Kidney (tissue), 14 donors: ENCODE data around the gene C1QL1. TPM values are rescaled to one million over a fixed set of nuclear protein-coding genes. Genes with fewer than 3 reads are reported as not detected.

Experiments
- DNase-seq, 5 donors: peaks; one replicate each; pipeline ENCODE4 v3.0.0-alpha.2; 2013 to 2020
- FAIRE-seq: peaks from 2 replicates; lab custom pipeline; 2012; peaks lifted over from hg19 to GRCh38; lab: Jason Lieb, UNC
- H3K27ac ChIP-seq, 2 donors: one replicate each; pipeline ENCODE4 v1.7.0; 2013; ENCODE audit warnings: low read depth in 2 of 2, low read length in 2 of 2, inconsistent platforms in 1 of 2
- H3K27me3 ChIP-seq: one replicate; pipeline ENCODE4 v1.7.1; 2013; ENCODE audit warnings: low read length, inconsistent platforms; ENCODE audit not compliant: control insufficient read depth, insufficient read depth
- H3K36me3 ChIP-seq, 3 donors: one replicate each; pipeline versions ENCODE4 v1.7.0 to v1.7.1; 2013; ENCODE audit warnings: low read length in 3 of 3, control low read depth in 1 of 3, inconsistent platforms in 1 of 3; ENCODE audit not compliant: insufficient read depth in 3 of 3, control insufficient read depth in 2 of 3
- H3K4me1 ChIP-seq, 3 donors: one replicate each; pipeline versions ENCODE4 v1.7.0 to v1.7.1; 2013; ENCODE audit warnings: low read length in 3 of 3, inconsistent platforms in 1 of 3, low read depth in 1 of 3; ENCODE audit not compliant: control insufficient read depth in 2 of 3, insufficient read depth in 2 of 3
- H3K4me3 ChIP-seq, 3 donors: one replicate each; pipeline versions ENCODE4 v1.7.0 to v1.8.1; 2013; ENCODE audit warnings: low read length in 3 of 3, control low read depth in 1 of 3, inconsistent platforms in 1 of 3
- H3K9ac ChIP-seq, 3 donors: one replicate each; pipeline versions ENCODE4 v1.7.0 to v1.7.1; 2013; ENCODE audit warnings: low read length in 3 of 3, control low read depth in 1 of 3, inconsistent platforms in 1 of 3
- H3K9me3 ChIP-seq, 3 donors: one replicate each; pipeline versions ENCODE4 v1.7.0 to v1.7.1; 2013; ENCODE audit warnings: low read length in 3 of 3, control low read depth in 1 of 3, inconsistent platforms in 1 of 3; ENCODE audit not compliant: control insufficient read depth in 2 of 3, insufficient read depth in 1 of 3
- intact Hi-C: fragments of 100-400 bp; cut with DNase I; formaldehyde crosslinking; loops from one replicate; pipeline ENCODE4 v1.11.1; 2022
- polyA plus RNA-seq: library from polyadenylated mRNA; stranded (reverse); fragments of 350-450 nt; fragmentation: Illumina TruSeq; extraction: RNeasy Lipid Tissue Mini Kit (QIAGEN cat#74804); gene quantifications from one replicate; pipeline ENCODE4 v1.2.3, GENCODE V29; 2014; ENCODE audit warnings: low read depth, low replicate concordance; ENCODE audit not compliant: insufficient read depth
- total RNA-seq: library from RNA; stranded (reverse); fragmentation: NEBNext Ultra II Directional; extraction: Animal tissue kit (Norgen Biotek cat#: 25700); gene quantifications from one replicate; pipeline ENCODE4 v1.2.1, GENCODE V29; 2021
- TF ChIP-seq, protein P1 (sequence below): IDR thresholded peaks from 3 replicates; pipeline ENCODE4 v1.5.1; 2012; ENCODE audit warnings: mild to moderate bottlenecking, moderate library complexity, borderline replicate concordance; ENCODE audit not compliant: insufficient read depth; ENCODE audit errors: extremely low read depth
- donor health status: control.
- donor health status: control.
- donor health status: control.
- donor health status: control.
- donor health status: control.
- donor health status: DM: yes; HTN: yes; CAD: no.
- donor health status: Normal renal cell carcinoma (clear cell type).

C1QL1 gene
- total and polyA plus RNA-seq, 2 donors from 2014 or later = 0.76 to 25.4 TPM

DNA sequence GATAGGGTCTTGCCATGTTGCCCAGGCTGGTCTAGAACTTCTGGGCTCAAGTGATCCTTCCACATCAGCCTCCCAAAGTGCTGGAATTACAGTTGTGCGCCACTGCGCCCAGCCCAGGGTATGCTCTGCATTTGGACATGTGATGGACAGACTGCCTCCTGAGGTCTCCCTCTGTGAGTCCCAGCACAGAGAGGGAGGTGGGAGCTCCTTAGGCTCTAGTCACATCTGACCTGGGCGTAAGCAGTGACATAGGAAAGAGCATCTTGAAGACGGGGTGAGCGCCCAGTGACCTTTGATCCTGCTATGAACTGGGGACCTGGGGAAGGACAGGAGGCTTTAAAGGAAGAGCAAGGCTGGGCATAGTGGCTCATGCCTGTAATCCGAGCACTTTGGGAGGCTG lies 50.6 kb downstream of the C1QL1 start:
- TF ChIP-seq, protein P1, sequence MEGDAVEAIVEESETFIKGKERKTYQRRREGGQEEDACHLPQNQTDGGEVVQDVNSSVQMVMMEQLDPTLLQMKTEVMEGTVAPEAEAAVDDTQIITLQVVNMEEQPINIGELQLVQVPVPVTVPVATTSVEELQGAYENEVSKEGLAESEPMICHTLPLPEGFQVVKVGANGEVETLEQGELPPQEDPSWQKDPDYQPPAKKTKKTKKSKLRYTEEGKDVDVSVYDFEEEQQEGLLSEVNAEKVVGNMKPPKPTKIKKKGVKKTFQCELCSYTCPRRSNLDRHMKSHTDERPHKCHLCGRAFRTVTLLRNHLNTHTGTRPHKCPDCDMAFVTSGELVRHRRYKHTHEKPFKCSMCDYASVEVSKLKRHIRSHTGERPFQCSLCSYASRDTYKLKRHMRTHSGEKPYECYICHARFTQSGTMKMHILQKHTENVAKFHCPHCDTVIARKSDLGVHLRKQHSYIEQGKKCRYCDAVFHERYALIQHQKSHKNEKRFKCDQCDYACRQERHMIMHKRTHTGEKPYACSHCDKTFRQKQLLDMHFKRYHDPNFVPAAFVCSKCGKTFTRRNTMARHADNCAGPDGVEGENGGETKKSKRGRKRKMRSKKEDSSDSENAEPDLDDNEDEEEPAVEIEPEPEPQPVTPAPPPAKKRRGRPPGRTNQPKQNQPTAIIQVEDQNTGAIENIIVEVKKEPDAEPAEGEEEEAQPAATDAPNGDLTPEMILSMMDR = no peak
- Histone ChIP-seq H3K4me1 (no peaks in the 10 kb centered on the region), H3K27me3 (no peaks in the 10 kb centered on the region), H3K9me3 (no peaks in the 10 kb centered on the region), H3K9ac (no peak overlapping the region), H3K4me3 (no peak overlapping the region), H3K27ac (no peak overlapping the region), H3K36me3 (no peaks in the 10 kb centered on the region)
- intact Hi-C loops = loop anchor here (5.0 kb wide), 1 partner anchor 105 kb away; no protein-coding TSS in a partner anchor
- FAIRE-seq (no peak), DNase-seq (peak in 2 of 5 donors; percentile 22 to 24)

DNA sequence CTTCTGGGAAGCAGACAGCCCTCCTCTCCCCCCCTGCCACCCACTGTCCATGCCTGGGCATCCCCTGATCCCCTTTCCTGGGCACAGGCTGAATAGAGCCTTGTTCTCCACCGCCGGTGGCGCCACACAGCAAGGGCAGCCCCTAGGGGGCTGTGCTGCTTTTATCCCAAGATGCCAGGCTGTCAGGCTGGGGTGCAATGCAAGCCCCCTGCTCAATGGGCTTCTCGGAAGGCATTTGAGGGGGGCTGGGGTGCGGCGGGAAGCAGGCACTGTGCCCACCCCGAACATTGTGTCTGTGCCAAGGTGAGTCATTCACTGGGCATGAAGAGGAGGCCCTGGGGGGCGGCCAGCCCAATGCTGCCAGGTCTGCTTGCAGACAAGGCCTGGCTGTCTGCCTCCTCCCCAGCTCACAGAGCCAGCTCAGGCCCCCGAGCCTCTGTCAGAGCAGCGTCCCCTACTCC lies 51.3 kb downstream of the C1QL1 start:
- Histone ChIP-seq H3K36me3 (no peaks in the 10 kb centered on the region), H3K9ac (no peak overlapping the region), H3K27me3 (no peaks in the 10 kb centered on the region), H3K4me1 (no peaks in the 10 kb centered on the region), H3K9me3 (no peaks in the 10 kb centered on the region), H3K27ac (no peak overlapping the region), H3K4me3 (no peak overlapping the region)
- intact Hi-C loops = loop anchor here (5.0 kb wide), 1 partner anchor 105 kb away; no protein-coding TSS in a partner anchor
- DNase-seq (peak in 2 of 5 donors; percentile 39 to 92), FAIRE-seq (no peak)
- TF ChIP-seq, protein P1 = no peak

DNA sequence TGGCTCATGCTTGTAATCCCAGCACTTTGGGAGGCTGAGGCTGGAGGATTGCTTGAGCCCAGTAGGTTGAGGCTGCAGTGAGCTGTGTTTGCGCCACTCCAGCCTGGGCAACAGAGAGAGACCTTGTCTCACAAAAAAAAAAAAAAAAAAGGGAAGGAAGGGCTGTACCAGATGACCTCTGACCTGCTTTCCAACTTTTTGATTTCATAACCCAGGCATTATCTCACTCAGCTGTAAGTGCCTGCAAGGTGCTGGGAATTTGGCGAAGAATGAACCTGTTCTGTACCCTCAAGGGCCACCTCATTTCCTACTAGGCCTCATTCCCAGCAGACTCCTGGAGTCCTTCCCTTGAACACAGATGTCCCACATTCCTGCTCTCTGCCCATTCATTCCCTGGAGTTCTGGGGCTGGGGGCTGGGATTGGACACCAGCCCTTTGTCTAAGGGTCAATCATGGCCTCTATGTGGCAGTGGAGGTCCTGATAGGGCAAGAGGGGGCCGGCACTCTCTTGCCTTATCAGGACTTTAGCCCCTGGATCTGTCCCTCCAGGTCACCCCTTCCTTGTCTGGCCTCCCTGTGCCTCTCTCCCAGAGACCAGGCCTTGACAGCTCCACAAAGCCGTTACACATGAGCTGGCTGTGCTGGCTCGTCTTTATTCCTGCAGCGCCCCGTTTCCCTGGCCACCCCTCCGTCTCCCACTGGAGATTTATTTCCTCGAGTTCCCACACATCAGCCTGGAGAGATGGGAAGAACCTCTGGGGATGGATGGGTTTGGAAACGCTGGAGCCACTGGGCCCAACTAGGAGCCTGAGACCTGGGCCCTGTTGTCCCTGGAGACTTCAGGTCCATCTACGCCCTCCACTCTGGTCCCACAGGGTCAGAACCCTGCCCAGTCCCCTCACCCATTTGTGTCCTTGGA lies 52.0 kb downstream of the C1QL1 start:
- Histone ChIP-seq H3K4me3 (no peak overlapping the region), H3K27me3 (no peaks in the 10 kb centered on the region), H3K9ac (no peak overlapping the region), H3K36me3 (no peaks in the 10 kb centered on the region), H3K4me1 (peaks cover 0 to 5% (median 0%) of the 10 kb centered on the region in 3 donors), H3K9me3 (no peaks in the 10 kb centered on the region), H3K27ac (no peak overlapping the region)
- peak in 1 of 5 donors; percentile 41 for DNase-seq
- intact Hi-C loops = loop anchor here (5.0 kb wide), 1 partner anchor 106 kb away; no protein-coding TSS in a partner anchor
- no peak for FAIRE-seq
- TF ChIP-seq, protein P1 = no peak
